ENCODE measurements around the gene AKNA.
"Not testable (repeated sequence)": the region's sequence is repeated elsewhere in the genome, so short reads cannot be mapped to it uniquely, and the experiment has no call there.

DNA sequence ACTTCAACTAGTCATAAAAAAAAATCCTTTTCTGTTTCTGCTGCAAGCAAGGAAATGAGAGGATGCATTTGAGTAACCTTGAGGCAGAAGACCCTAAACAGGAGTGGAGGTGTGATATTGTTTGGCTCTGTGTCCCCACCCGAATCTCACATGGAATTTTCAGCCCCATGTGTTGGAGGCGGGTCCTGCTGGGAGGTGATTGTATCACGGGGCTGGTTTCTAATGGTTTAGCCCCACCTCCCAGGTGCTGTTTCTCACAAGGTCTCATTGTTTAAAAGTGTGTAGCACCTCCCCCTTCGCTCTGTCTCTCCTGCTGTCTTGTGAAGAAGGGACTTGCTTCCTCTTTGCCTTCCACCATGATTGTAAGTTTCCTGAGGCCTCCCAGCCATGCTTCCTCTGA, 54.1 kb downstream of the AKNA start:
- TF ChIP-seq, protein P1, sequence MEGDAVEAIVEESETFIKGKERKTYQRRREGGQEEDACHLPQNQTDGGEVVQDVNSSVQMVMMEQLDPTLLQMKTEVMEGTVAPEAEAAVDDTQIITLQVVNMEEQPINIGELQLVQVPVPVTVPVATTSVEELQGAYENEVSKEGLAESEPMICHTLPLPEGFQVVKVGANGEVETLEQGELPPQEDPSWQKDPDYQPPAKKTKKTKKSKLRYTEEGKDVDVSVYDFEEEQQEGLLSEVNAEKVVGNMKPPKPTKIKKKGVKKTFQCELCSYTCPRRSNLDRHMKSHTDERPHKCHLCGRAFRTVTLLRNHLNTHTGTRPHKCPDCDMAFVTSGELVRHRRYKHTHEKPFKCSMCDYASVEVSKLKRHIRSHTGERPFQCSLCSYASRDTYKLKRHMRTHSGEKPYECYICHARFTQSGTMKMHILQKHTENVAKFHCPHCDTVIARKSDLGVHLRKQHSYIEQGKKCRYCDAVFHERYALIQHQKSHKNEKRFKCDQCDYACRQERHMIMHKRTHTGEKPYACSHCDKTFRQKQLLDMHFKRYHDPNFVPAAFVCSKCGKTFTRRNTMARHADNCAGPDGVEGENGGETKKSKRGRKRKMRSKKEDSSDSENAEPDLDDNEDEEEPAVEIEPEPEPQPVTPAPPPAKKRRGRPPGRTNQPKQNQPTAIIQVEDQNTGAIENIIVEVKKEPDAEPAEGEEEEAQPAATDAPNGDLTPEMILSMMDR (IDR thresholded peaks at IDR 0.05), result not testable (repeated sequence)
- TF ChIP-seq TAF1 (IDR thresholded peaks at IDR 0.05; ENCODE audit: borderline replicate concordance, low read depth, low read length); GATA2 (CRISPR knock-in tag; IDR thresholded peaks at IDR 0.05): not testable (repeated sequence)
- TF ChIP-seq, protein P2, sequence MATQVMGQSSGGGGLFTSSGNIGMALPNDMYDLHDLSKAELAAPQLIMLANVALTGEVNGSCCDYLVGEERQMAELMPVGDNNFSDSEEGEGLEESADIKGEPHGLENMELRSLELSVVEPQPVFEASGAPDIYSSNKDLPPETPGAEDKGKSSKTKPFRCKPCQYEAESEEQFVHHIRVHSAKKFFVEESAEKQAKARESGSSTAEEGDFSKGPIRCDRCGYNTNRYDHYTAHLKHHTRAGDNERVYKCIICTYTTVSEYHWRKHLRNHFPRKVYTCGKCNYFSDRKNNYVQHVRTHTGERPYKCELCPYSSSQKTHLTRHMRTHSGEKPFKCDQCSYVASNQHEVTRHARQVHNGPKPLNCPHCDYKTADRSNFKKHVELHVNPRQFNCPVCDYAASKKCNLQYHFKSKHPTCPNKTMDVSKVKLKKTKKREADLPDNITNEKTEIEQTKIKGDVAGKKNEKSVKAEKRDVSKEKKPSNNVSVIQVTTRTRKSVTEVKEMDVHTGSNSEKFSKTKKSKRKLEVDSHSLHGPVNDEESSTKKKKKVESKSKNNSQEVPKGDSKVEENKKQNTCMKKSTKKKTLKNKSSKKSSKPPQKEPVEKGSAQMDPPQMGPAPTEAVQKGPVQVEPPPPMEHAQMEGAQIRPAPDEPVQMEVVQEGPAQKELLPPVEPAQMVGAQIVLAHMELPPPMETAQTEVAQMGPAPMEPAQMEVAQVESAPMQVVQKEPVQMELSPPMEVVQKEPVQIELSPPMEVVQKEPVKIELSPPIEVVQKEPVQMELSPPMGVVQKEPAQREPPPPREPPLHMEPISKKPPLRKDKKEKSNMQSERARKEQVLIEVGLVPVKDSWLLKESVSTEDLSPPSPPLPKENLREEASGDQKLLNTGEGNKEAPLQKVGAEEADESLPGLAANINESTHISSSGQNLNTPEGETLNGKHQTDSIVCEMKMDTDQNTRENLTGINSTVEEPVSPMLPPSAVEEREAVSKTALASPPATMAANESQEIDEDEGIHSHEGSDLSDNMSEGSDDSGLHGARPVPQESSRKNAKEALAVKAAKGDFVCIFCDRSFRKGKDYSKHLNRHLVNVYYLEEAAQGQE (IDR thresholded peaks at IDR 0.05; ENCODE audit: low read depth, low read length), result not testable (repeated sequence)
